IMR-90 (cell line): ENCODE data around the gene KAT6B. TPM values are rescaled to one million over a fixed set of nuclear protein-coding genes. Genes with fewer than 3 reads are reported as not detected.

Experiments
- ATAC-seq: fragments of 200-7000 bp; cut with Tn5 transposase; 2 replicates; pipeline ENCODE4 v1.9.1; 2020; ENCODE audit warnings: low read depth, mild to moderate bottlenecking, moderate library complexity
- BruUV-seq: library from RNA; stranded (reverse); fragments of 400-500 nt; replicated peaks from 2 replicates; lab custom pipeline; 2021; lab: Mats Ljungman, UMichigan
- CTCF ChIA-PET: fragments of 300-600 bp; formaldehyde crosslinking; extraction: SDS; loops from one replicate; lab custom pipeline; 2021; ENCODE audit warnings: antibody characterized with exemption; lab: Yijun Ruan, JAX
- POLR2A ChIA-PET: fragments of 300-600 bp; sonication (Branson Sonifier 250); formaldehyde crosslinking; loops from one replicate; lab custom pipeline; 2022; ENCODE audit warnings: antibody characterized with exemption; ENCODE audit not compliant: unreplicated experiment; lab: Charles Lee
- DNase-seq: peaks from one replicate; pipeline ENCODE4 v3.0.0; 2013
- H2AFZ ChIP-seq: replicated peaks from 2 replicates; pipeline ENCODE3; 2013; ENCODE audit warnings: low read length, mild to moderate bottlenecking; ENCODE audit not compliant: poor library complexity
- H2AK5ac ChIP-seq: 2 replicates; pipeline ENCODE4 v1.6.1; 2013; ENCODE audit warnings: low read depth, low read length, inconsistent platforms
- H2AK9ac ChIP-seq: replicated peaks from 2 replicates; pipeline ENCODE3; 2013; ENCODE audit warnings: mild to moderate bottlenecking, low read depth, low read length, moderate library complexity; ENCODE audit not compliant: poor library complexity
- H2BK120ac ChIP-seq: 2 replicates; pipeline ENCODE4 v1.6.1; 2013; ENCODE audit warnings: low read depth, low read length, inconsistent platforms
- H2BK15ac ChIP-seq: 3 replicates; pipeline ENCODE4 v1.6.1; 2013; ENCODE audit warnings: low read depth, low read length, inconsistent platforms
- H2BK20ac ChIP-seq: 2 replicates; pipeline ENCODE4 v1.6.1; 2013; ENCODE audit warnings: low read depth, mild to moderate bottlenecking, inconsistent platforms, low read length, moderate library complexity
- H2BK5ac ChIP-seq: 2 replicates; pipeline ENCODE4 v1.6.1; 2013; ENCODE audit warnings: mild to moderate bottlenecking, low read depth, low read length, inconsistent platforms; ENCODE audit not compliant: poor library complexity, severe bottlenecking
- H3K14ac ChIP-seq: replicated peaks from 2 replicates; pipeline ENCODE4 v1.6.1; 2013; ENCODE audit warnings: low read depth, low read length, inconsistent platforms
- H3K18ac ChIP-seq: 2 replicates; pipeline ENCODE4 v1.6.1; 2013; ENCODE audit warnings: low read depth, low read length, control low read depth
- H3K23ac ChIP-seq: 2 replicates; pipeline ENCODE4 v1.6.1; 2013; ENCODE audit warnings: low read depth, low read length, inconsistent platforms
- H3K27ac ChIP-seq: 2 replicates; pipeline ENCODE4 v1.5.1; 2013; ENCODE audit warnings: mild to moderate bottlenecking, control low read depth, low read length; ENCODE audit not compliant: insufficient read depth
- H3K27me3 ChIP-seq: 2 replicates; pipeline ENCODE4 v1.6.1; 2013; ENCODE audit warnings: low read length; ENCODE audit not compliant: control insufficient read depth, insufficient read depth
- H3K36me3 ChIP-seq: 2 replicates; pipeline ENCODE4 v1.6.1; 2013; ENCODE audit warnings: low read length, mixed read lengths; ENCODE audit not compliant: control insufficient read depth, insufficient read depth
- H3K4ac ChIP-seq: 2 replicates; pipeline ENCODE4 v1.6.1; 2013; ENCODE audit warnings: low read depth, low read length, inconsistent platforms
- H3K4me1 ChIP-seq: 2 replicates; pipeline ENCODE4 v1.6.1; 2013; ENCODE audit warnings: low read length, mixed read lengths; ENCODE audit not compliant: control insufficient read depth, insufficient read depth
- H3K4me2 ChIP-seq: 2 replicates; pipeline ENCODE4 v1.6.1; 2013; ENCODE audit warnings: low read depth, mild to moderate bottlenecking, control low read depth, low read length, moderate library complexity
- H3K4me3 ChIP-seq: 2 replicates; pipeline ENCODE4 v1.5.1; 2013; ENCODE audit warnings: low read depth, mild to moderate bottlenecking, control low read depth, low read length, moderate library complexity; ENCODE audit not compliant: insufficient read depth
- H3K56ac ChIP-seq: 2 replicates; pipeline ENCODE4 v1.6.1; 2013; ENCODE audit warnings: low read length, inconsistent platforms; ENCODE audit not compliant: insufficient read depth; ENCODE audit errors: extremely low read depth
- H3K79me1 ChIP-seq, 2 experiments: 2 replicates each; pipeline ENCODE4 v1.6.1; 2013; ENCODE audit warnings: low read length in 2 of 2, inconsistent platforms in 1 of 2, low read depth in 1 of 2
- H3K9ac ChIP-seq: 2 replicates; pipeline ENCODE4 v1.6.1; 2013; ENCODE audit warnings: low read depth, low read length, control low read depth
- H3K9me1 ChIP-seq: 2 replicates; pipeline ENCODE4 v1.6.1; 2013; ENCODE audit warnings: low read length, inconsistent platforms; ENCODE audit not compliant: insufficient read depth
- H3K9me3 ChIP-seq: 2 replicates; pipeline ENCODE4 v1.6.1; 2013; ENCODE audit warnings: low read length; ENCODE audit not compliant: control insufficient read depth, insufficient read depth
- H4K20me1 ChIP-seq: 2 replicates; pipeline ENCODE4 v1.6.1; 2013; ENCODE audit warnings: low read length, inconsistent platforms; ENCODE audit not compliant: insufficient read depth
- H4K5ac ChIP-seq: 2 replicates; pipeline ENCODE4 v1.6.1; 2013; ENCODE audit warnings: mild to moderate bottlenecking, low read depth, low read length, control low read depth
- H4K8ac ChIP-seq, 2 experiments: 2 replicates each; pipeline ENCODE4 v1.6.1; 2013; ENCODE audit warnings: low read depth in 2 of 2, low read length in 2 of 2, control low read depth in 1 of 2, inconsistent platforms in 1 of 2
- H4K91ac ChIP-seq: 2 replicates; pipeline ENCODE4 v1.6.1; 2013; ENCODE audit warnings: low read depth, low read length, inconsistent platforms; ENCODE audit not compliant: insufficient read depth
- RCOR1 ChIP-seq: IDR thresholded peaks from 2 replicates; pipeline ENCODE4 v1.6.1; 2012; ENCODE audit warnings: mild to moderate bottlenecking, low read length, improper control_type of control experiment; ENCODE audit not compliant: insufficient replicate concordance
- USF2 ChIP-seq: fragments of 150-350 bp; IDR thresholded peaks from 2 replicates; pipeline ENCODE4 v1.6.1; 2017; ENCODE audit warnings: mild to moderate bottlenecking, antibody characterized with exemption, low read length, low read depth
- WGBS, 2 experiments: methylation state at CpG; one replicate each; pipeline versions ENCODE4 v1.1.5 to v1.1.7; 2013; ENCODE audit warnings: missing lambda C conversion rate in 2 of 2; ENCODE audit not compliant: insufficient read length in 1 of 2; ENCODE audit errors: extremely low coverage in 2 of 2; 5-methylcytosine and 5-hydroxymethylcytosine counted together
- dilution Hi-C: fragments of 300-500 bp; cut with HindIII; formaldehyde crosslinking; loops from one replicate; pipeline ENCODE4 v1.14.3; 2018; ENCODE audit warnings: low sequenced_read_pairs; ENCODE audit not compliant: unreplicated experiment
- in situ Hi-C: fragments of 300-500 bp; cut with MboI; formaldehyde crosslinking; loops from 3 replicates; pipeline ENCODE4 v1.14.3; 2019; ENCODE audit warnings: low sequenced_read_pairs, inconsistent platforms, mixed read lengths
- intact Hi-C: fragments of 100-400 bp; cut with micrococcal nuclease; formaldehyde crosslinking; loops from 2 replicates; pipeline ENCODE4 v1.10.0; 2022
- polyA plus RNA-seq, 3 experiments: library from polyadenylated mRNA; depleted of rRNA; stranded (reverse); fragments of >200 nt; gene quantifications; 2 replicates each; pipeline ENCODE4 v1.2.3, GENCODE V29; 2012; ENCODE audit warnings: low replicate concordance in 1 of 3
- total RNA-seq: library from RNA; depleted of rRNA; stranded (reverse); fragments of >200 nt; gene quantifications from 2 replicates; pipeline ENCODE4 v1.2.3, GENCODE V29; 2012

The KAT6B gene
- total and polyA plus RNA-seq, 2 of the 4 experiments (the other 2 are of a cell fraction) = 8.8 to 28.1 TPM

DNA sequence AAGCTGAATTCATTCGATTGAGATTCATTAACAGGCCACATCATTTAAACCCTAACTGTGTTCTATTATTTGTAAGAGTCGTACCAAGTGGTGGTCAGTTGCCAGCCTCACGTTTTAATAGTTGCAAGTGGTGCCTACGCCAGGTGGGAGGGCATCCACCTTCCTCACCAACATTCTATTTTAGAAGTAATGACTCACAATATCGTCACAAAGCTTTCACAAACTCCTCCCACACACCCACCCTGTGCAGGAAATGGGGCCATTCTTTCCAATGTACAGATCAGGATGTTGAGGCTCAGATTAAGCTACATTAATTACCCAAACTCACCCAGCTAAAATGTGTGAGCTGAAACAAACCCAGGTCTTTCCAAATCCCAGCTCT lies 207.7 kb downstream of the KAT6B start:
- H3K18ac ChIP-seq = no peak overlapping the region
- no peak overlapping the region for H3K4me2 ChIP-seq
- H3K4me1 ChIP-seq = peaks cover 11% of the 10 kb centered on the region
- H3K36me3 ChIP-seq = peaks cover 17% of the 10 kb centered on the region
- H2BK120ac ChIP-seq = no peak overlapping the region
- H4K20me1 ChIP-seq = peaks cover 4% of the 10 kb centered on the region; the same call in 1 of the 2 replicates
- ATAC-seq (no peak), DNase-seq (no peak)
- in situ Hi-C loops (no loop called here), dilution Hi-C loops (no loop called here), intact Hi-C loops (no loop called here)
- H3K23ac ChIP-seq = no peak overlapping the region
- H2BK5ac ChIP-seq = no peak overlapping the region
- H3K9ac ChIP-seq = no peak overlapping the region
- no peak overlapping the region for H2AFZ ChIP-seq
- H3K9me3 ChIP-seq = no peaks in the 10 kb centered on the region
- no peak overlapping the region for H3K4me3 ChIP-seq
- H3K27ac ChIP-seq = no peak overlapping the region
- POLR2A ChIA-PET = no interaction called here
- no peak overlapping the region for H2AK5ac ChIP-seq
- H2BK15ac ChIP-seq = no peak overlapping the region
- no peak overlapping the region for H3K56ac ChIP-seq
- TF ChIP-seq RCOR1 (peak; percentile 31), USF2 (no peak)
- 89% methylated on average over 3 of the region's 5 CpGs; no CpG with 5 or more reads in 1 of the 2 experiments for WGBS, 2 experiments
- H3K9me1 ChIP-seq = peaks cover 12% of the 10 kb centered on the region
- no peaks in the 10 kb centered on the region for H3K27me3 ChIP-seq
- no peak overlapping the region for H2AK9ac ChIP-seq
- H4K8ac ChIP-seq = no peak overlapping the region
- no peak overlapping the region for H4K5ac ChIP-seq
- no peak overlapping the region for H2BK20ac ChIP-seq
- no peak overlapping the region for H3K4ac ChIP-seq
- no peak overlapping the region for H3K14ac ChIP-seq
- H4K91ac ChIP-seq = no peak overlapping the region
- no TSS peak for BruUV-seq
- CTCF ChIA-PET = no interaction called here
- peaks cover 7 to 15% of the 10 kb centered on the region in 2 experiments; a peak in 3 of 4 replicates for H3K79me1 ChIP-seq
